Activated effector memory CD4-positive, alpha-beta T cell treated with Interleukin-2 at 50 U/mL for 16 hours (primary cell): ENCODE measurements around the gene ZNF383.
"Not testable (repeated sequence)": the region's sequence is repeated elsewhere in the genome, so short reads cannot be mapped to it uniquely, and the experiment has no call there.

Experiments
- DNase-seq: peaks from one replicate; pipeline ENCODE4 v3.0.0-alpha.2; 2020

ZNF383 gene

DNA sequence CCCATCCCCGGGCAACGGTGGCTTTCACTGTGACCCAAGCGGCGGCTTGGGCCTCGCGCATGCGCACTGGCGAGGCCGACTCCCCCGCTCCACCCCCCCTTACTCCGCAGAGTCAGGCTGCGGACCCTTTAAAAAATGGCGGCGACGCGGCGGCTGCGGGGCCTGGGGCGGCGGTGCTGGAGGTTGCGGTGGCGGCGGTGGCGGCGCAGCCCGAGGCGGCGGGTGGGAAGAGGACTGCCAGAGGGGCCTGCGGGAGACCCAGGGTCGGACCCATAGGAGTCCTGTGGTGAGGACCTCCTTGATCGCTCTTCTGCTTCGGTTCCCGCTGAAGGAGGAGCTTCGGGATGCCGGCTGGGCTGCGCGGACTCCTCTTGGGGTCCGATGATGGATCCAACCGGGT is 76.2 kb downstream of the ZNF383 start:
- not testable (repeated sequence) for DNase-seq
